Parathyroid adenoma (tissue), 2 donors: ENCODE results near the gene TAS2R31.
"Not testable (repeated sequence)": the region's sequence is repeated elsewhere in the genome, so short reads cannot be mapped to it uniquely, and the experiment has no call there.

ENCODE experiments used
- H2AFZ ChIP-seq: fragments of 300-600 bp; sonication (generic); one replicate; pipeline ENCODE4 v1.7.0; 2017; ENCODE audit warnings: antibody characterized with exemption, mild to moderate bottlenecking
- H3K27ac ChIP-seq: fragments of 300-600 bp; sonication (generic); one replicate; pipeline ENCODE4 v1.7.0; 2017
- H3K27me3 ChIP-seq: fragments of 300-600 bp; sonication (generic); one replicate; pipeline ENCODE4 v1.7.0; 2017; ENCODE audit warnings: low read length; ENCODE audit not compliant: control insufficient read depth, insufficient read depth
- H3K36me3 ChIP-seq: fragments of 300-600 bp; sonication (generic); one replicate; pipeline ENCODE4 v1.7.0; 2017; ENCODE audit warnings: low read length; ENCODE audit not compliant: control insufficient read depth, insufficient read depth
- H3K4me1 ChIP-seq: fragments of 300-600 bp; sonication (generic); one replicate; pipeline ENCODE4 v1.7.0; 2017; ENCODE audit warnings: control low read depth
- H3K4me2 ChIP-seq: fragments of 300-600 bp; sonication (generic); one replicate; pipeline ENCODE4 v1.7.0; 2017; ENCODE audit warnings: low read length
- H3K4me3 ChIP-seq: fragments of 300-600 bp; sonication (generic); one replicate; pipeline ENCODE4 v1.7.0; 2017; ENCODE audit warnings: low read depth, low read length
- H3K79me2 ChIP-seq: fragments of 300-600 bp; sonication (generic); one replicate; pipeline ENCODE4 v1.7.0; 2017; ENCODE audit warnings: control low read depth
- H3K9ac ChIP-seq: fragments of 300-600 bp; sonication (generic); one replicate; pipeline ENCODE4 v1.7.0; 2017; ENCODE audit warnings: mild to moderate bottlenecking
- H3K9me3 ChIP-seq: fragments of 300-600 bp; sonication (generic); one replicate; pipeline ENCODE4 v1.7.0; 2017; ENCODE audit warnings: low read length; ENCODE audit not compliant: control insufficient read depth
- TF ChIP-seq, protein P1 (sequence below): fragments of 300-600 bp; sonication (generic); IDR thresholded peaks from one replicate; pipeline ENCODE4 v1.7.0; 2017; ENCODE audit warnings: antibody characterized with exemption, mild to moderate bottlenecking
- donor health status: primary hyperparathyroidism.

TAS2R31 gene

DNA sequence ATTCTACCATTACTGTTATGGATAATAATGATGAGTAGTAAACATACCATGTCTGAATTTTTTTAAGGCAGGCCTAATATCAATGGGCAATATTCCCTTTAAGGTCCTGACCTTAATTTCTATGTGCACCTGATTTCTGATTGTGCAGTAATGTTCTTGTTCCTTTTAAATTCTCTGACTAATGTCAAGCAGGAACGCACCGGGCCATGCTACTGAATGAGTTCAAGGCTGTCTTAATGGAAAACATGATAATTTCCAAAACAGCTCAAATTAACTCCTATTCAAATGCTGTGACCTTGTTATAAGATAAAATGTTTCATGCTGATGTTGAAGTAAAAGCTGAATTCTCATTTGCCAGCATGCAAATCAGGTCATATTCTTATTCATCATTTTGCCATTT lies 24.1 kb upstream of the TAS2R31 start:
- no peak overlapping the region for H3K4me2 ChIP-seq
- peaks cover 9% of the 10 kb centered on the region for H3K79me2 ChIP-seq
- H3K4me3 ChIP-seq, result no peak overlapping the region
- H3K27ac ChIP-seq, result no peak overlapping the region
- no peaks in the 10 kb centered on the region for H3K36me3 ChIP-seq
- no peaks in the 10 kb centered on the region for H3K27me3 ChIP-seq
- no peak overlapping the region for H2AFZ ChIP-seq
- H3K9me3 ChIP-seq, result no peaks in the 10 kb centered on the region
- no peaks in the 10 kb centered on the region for H3K4me1 ChIP-seq
- no peak overlapping the region for H3K9ac ChIP-seq
- TF ChIP-seq, protein P1, sequence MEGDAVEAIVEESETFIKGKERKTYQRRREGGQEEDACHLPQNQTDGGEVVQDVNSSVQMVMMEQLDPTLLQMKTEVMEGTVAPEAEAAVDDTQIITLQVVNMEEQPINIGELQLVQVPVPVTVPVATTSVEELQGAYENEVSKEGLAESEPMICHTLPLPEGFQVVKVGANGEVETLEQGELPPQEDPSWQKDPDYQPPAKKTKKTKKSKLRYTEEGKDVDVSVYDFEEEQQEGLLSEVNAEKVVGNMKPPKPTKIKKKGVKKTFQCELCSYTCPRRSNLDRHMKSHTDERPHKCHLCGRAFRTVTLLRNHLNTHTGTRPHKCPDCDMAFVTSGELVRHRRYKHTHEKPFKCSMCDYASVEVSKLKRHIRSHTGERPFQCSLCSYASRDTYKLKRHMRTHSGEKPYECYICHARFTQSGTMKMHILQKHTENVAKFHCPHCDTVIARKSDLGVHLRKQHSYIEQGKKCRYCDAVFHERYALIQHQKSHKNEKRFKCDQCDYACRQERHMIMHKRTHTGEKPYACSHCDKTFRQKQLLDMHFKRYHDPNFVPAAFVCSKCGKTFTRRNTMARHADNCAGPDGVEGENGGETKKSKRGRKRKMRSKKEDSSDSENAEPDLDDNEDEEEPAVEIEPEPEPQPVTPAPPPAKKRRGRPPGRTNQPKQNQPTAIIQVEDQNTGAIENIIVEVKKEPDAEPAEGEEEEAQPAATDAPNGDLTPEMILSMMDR, result no peak

GRCh38 chr12:11049806-11050531 lies 18.8 kb upstream of the TAS2R31 start:
- not testable (repeated sequence) for H3K36me3 ChIP-seq, H3K9me3 ChIP-seq, H2AFZ ChIP-seq, H3K4me1 ChIP-seq, H3K4me2 ChIP-seq, H3K27me3 ChIP-seq, H3K27ac ChIP-seq, H3K4me3 ChIP-seq, H3K79me2 ChIP-seq, H3K9ac ChIP-seq

- H3K9ac ChIP-seq, H3K4me3 ChIP-seq, H3K79me2 ChIP-seq, H3K9me3 ChIP-seq, H2AFZ ChIP-seq, H3K36me3 ChIP-seq, H3K27me3 ChIP-seq, H3K4me2 ChIP-seq, H3K4me1 ChIP-seq, H3K27ac ChIP-seq: not testable (repeated sequence)
These were observed 10.2 kb upstream of the TAS2R31 start for GRCh38 chr12:11041366-11041765.

- H3K9me3 ChIP-seq, result no peaks in the 10 kb centered on the region
- H3K36me3 ChIP-seq, result no peaks in the 10 kb centered on the region
- no peak overlapping the region for H3K4me2 ChIP-seq
- H3K27ac ChIP-seq, result no peak overlapping the region
- no peak overlapping the region for H2AFZ ChIP-seq
- H3K27me3 ChIP-seq, result no peaks in the 10 kb centered on the region
- H3K4me3 ChIP-seq, result no peak overlapping the region
- peaks cover 5% of the 10 kb centered on the region for H3K79me2 ChIP-seq
- TF ChIP-seq, protein P1, result no peak
- no peak overlapping the region for H3K9ac ChIP-seq
- no peaks in the 10 kb centered on the region for H3K4me1 ChIP-seq
These were observed 9.0 kb upstream of the TAS2R31 start for GRCh38 chr12:11040162-11040561.

DNA sequence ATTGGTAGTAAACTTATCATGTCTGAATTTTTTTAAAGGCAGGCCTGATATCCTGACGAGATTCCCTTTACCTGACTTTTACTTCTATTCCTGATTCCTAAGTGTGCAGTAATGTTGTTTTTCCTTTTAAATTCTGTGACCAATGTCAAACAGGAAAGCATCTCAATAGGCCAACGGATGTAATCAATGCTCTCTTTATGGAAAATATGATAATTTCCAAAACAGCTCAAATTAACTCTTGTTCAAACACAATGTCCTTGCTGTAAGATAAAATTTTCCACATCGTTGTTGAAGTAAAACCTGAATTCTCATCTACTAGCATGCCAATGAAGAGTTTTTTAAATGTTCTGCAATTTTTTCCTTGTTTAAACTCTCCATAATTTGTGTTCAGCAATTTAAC lies 8.0 kb upstream of the TAS2R31 start:
- H3K79me2 ChIP-seq, result peaks cover under 1% of the 10 kb centered on the region
- no peak overlapping the region for H3K4me3 ChIP-seq
- H3K27me3 ChIP-seq, result no peaks in the 10 kb centered on the region
- no peak overlapping the region for H3K27ac ChIP-seq
- no peaks in the 10 kb centered on the region for H3K4me1 ChIP-seq
- TF ChIP-seq, protein P1, result no peak
- no peak overlapping the region for H2AFZ ChIP-seq
- H3K9ac ChIP-seq, result no peak overlapping the region
- no peak overlapping the region for H3K4me2 ChIP-seq
- H3K9me3 ChIP-seq, result no peaks in the 10 kb centered on the region
- no peaks in the 10 kb centered on the region for H3K36me3 ChIP-seq

DNA sequence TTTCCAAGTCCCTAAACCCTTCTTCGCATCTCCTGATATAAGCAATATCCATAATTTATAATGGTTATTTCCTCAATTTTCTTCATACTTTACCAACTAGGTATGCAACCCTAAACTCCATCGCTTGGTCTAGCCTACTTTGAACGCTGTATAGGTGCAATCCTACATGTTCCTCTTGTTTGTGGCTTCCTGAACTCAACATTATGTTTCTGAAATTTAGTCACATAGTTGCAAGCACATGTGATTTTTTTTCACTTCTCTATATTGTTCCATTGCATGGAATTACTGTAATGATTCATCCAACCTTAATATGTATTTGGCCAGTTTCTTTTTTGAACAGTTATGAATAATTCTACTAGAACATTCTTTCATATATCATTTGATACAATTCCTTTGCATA lies 2.8 kb upstream of the TAS2R31 start:
- not testable (repeated sequence) for H3K36me3 ChIP-seq

More for the DNA sequence above, 2.8 kb upstream of the TAS2R31 start:
- not testable (repeated sequence) for H3K9me3 ChIP-seq, H3K4me3 ChIP-seq, H2AFZ ChIP-seq, H3K79me2 ChIP-seq, H3K27me3 ChIP-seq, H3K9ac ChIP-seq, H3K27ac ChIP-seq, H3K4me2 ChIP-seq, H3K4me1 ChIP-seq
